GM12873 (cell line): ENCODE measurements around the gene SPRY4.

ENCODE experiments used
- TF ChIP-seq, protein P1 (sequence below): IDR thresholded peaks from 2 replicates; pipeline ENCODE4 v1.5.1; 2012; ENCODE audit warnings: low read depth, mild to moderate bottlenecking, moderate library complexity, low read length, control low read depth; ENCODE audit not compliant: insufficient read depth; ENCODE audit errors: missing control alignments

SPRY4 gene

DNA sequence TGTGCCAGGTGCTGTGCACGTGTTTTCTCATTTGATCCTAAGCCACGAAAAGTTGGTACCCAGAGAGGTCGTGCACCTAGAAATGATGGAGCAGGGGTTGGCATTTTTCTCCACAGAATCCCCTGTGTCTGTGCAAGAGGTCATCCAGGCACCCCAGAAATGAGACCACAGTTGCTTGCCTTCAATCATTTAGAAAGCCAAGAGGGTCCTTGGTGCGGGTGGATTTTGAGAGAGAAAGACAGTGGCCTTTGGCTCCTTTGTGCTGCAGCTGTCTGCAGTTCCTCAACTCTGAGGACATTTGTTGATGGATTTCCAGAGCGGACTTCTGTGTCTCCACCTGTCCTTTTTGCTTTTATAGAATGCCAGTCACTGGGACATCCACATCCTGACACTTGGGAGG is 33.8 kb upstream of the SPRY4 start:
- TF ChIP-seq, protein P1, sequence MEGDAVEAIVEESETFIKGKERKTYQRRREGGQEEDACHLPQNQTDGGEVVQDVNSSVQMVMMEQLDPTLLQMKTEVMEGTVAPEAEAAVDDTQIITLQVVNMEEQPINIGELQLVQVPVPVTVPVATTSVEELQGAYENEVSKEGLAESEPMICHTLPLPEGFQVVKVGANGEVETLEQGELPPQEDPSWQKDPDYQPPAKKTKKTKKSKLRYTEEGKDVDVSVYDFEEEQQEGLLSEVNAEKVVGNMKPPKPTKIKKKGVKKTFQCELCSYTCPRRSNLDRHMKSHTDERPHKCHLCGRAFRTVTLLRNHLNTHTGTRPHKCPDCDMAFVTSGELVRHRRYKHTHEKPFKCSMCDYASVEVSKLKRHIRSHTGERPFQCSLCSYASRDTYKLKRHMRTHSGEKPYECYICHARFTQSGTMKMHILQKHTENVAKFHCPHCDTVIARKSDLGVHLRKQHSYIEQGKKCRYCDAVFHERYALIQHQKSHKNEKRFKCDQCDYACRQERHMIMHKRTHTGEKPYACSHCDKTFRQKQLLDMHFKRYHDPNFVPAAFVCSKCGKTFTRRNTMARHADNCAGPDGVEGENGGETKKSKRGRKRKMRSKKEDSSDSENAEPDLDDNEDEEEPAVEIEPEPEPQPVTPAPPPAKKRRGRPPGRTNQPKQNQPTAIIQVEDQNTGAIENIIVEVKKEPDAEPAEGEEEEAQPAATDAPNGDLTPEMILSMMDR = no peak

DNA sequence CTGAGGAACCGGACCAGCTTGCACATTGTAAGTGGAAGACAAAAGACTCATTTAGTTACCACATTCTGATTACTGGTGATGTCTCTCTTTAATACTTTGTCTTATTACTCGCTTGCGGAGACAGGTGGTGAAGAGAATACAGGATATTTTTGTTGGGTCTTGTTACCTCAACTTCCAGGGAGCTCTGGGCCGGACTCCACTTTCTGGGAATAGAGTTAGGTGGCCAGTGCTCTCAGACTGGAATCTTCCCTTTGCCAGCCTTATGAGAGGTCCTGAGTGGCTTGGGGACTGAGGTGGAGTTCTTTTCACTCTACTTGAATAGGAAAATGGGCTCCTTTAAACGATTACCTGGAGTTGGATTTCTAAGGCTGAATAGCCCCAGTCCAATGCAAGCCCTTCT is 33.3 kb upstream of the SPRY4 start:
- TF ChIP-seq, protein P1 = no peak

DNA sequence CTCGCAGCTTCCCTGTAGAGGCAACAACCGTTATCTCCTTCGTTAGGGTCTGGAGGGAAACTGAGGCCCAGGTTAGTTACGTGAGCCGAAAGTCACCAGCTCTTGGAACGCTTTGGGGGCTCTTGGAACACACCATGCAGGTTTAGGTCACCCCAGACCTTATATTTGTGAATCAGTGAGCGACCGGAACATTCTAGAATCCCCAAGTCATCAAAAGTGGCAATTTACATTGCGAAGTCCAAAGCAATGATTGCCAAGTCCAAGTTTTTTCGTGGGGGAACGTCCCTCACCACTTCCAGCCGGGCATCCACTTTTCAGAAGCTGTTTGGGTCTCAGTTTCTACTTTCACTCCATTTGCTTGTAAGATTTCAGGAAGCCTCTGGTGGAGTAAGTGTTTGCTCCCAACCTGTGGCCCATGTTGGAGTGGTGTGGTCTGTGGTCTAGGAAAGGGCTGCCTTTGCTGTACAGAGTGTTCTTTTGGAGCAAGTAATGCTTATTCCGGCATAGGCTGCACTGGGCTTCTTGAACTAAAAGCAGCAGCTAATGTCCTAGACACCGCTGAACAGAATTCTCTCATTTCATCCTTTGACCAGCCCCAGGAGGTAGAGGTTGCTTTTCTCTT is 32.8 kb upstream of the SPRY4 start:
- TF ChIP-seq, protein P1 = no peak

DNA sequence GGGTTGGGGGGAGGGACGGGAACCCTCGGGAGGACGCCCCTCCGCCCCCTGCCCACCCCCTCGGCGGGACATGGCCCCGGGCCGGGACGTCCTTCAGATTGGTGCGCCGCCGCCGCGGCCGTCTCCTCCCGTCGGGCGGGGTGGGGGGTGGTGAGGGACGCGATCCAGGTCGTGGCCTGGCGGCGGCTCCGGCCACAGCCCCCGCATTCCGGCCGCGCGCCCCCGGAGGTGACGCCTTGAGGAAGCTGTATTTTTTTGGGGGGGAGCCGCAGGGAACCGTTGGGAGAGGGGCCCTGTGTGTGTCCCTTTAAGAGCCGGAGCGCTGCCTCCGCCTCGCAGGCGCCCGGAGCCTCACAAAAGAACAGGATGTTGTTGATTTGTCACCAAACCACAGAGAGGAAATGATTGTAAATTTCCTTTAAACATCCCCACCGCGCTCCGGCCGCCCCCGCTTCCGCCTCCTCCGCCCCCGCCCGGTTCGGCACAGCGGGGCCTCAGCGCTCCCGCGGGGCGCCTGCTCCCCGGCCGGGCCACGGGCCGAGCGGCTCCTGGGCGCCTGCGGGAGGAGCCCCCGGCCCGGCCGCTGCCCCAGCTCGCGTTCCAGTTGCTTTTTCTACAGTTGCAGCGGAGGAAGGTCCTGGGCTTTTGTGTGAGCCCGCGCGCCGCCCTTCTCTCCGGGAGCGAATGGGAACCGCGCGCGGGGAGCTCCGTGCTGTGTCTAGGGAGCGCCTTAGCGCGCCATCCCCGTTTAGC is 32.1 kb upstream of the SPRY4 start:
- TF ChIP-seq, protein P1 = no peak

DNA sequence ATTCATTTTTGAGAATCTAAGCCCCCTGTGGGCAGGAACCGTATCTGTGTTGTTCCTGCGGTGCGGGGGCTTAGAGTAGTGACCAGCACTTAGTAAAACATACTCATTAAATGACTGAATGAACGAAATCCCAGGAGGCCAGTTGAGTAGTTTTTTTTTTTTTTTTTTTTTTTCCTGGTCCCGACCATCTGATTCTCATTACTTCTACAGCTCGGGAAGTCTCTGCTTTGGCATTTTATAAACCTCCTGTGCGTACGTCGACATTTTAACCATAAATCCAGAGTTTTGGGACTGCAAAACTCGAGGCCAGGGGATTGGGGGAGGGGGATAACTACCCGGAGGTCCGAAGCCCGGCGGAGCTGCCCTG is 31.5 kb upstream of the SPRY4 start:
- TF ChIP-seq, protein P1 = no peak

DNA sequence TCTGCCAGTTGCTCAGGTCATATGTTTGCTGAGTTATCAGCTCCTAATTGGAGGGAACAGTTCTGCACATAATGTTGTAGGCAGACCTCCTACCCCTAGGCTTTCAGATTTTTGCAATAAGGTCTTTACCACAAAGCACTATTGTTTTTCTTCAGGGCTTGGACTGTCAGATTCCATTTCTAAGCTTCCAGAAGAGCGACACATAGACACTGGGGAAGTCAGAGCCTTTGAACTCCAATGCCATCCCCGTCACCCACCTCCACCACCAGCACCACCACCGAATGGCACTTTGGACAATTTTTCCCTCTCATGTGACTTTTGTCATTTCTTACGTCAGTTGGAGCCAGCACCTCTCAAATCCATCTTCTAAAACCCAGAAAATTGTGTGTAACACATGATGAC is 28.3 kb upstream of the SPRY4 start:
- TF ChIP-seq, protein P1 = no peak

DNA sequence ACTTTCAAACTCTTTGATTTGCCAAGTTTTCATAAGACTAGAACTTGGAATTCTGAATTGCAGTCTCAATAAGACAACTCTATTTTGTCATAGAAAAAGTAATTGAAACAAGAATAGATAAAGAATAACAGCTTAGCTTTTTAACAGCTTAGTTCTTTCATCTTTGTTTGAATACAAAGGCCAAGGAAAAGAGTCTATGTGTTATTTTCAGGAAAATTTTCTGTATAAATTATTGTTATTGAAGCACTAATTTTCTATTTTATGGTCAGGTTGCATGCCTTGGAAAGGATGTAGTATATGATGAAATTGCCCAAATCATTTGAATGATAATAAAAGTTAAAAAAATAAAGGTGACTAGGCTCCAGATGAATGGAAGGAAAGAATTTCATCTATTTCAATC is 25.2 kb upstream of the SPRY4 start:
- TF ChIP-seq, protein P1 = no peak
